Stimulated activated CD4-positive, alpha-beta T cell treated with anti-CD3 and anti-CD28 coated beads, Interleukin-4, amount 100 ng/mL, for 4 hours (primary cell): ENCODE results near the gene SLC37A3.

Experiments used
- DNase-seq, 2 experiments: peaks; one replicate each; pipeline ENCODE4 v3.0.0-alpha.2; 2020

The SLC37A3 gene

GRCh38 chr7:140310337-140311002, 87.9 kb downstream of the SLC37A3 start:
- no peak for DNase-seq

- DNase-seq = no peak
These were observed 90.3 kb downstream of the SLC37A3 start for GRCh38 chr7:140308060-140308459.

- peak in 1 of 2 experiments; percentile 34 for DNase-seq
These were observed 94.0 kb downstream of the SLC37A3 start for GRCh38 chr7:140304191-140304799.

GRCh38 chr7:140300243-140301136, 97.8 kb downstream of the SLC37A3 start:
- DNase-seq = no peak

- DNase-seq = no peak
These were observed 100.1 kb downstream of the SLC37A3 start for GRCh38 chr7:140298213-140298612.

- DNase-seq = no peak
These were observed 101.1 kb downstream of the SLC37A3 start for GRCh38 chr7:140297192-140297591.

- DNase-seq = no peak
These were observed 103.0 kb downstream of the SLC37A3 start for GRCh38 chr7:140295224-140295738.

GRCh38 chr7:140294454-140294853, 103.9 kb downstream of the SLC37A3 start:
- no peak for DNase-seq

GRCh38 chr7:140292438-140292837, 105.9 kb downstream of the SLC37A3 start:
- DNase-seq = no peak

- no peak for DNase-seq
These were observed 108.5 kb downstream of the SLC37A3 start for GRCh38 chr7:140289804-140290203.

- no peak for DNase-seq
These were observed 110.3 kb downstream of the SLC37A3 start for GRCh38 chr7:140287988-140288387.

- DNase-seq = no peak
These were observed 112.4 kb downstream of the SLC37A3 start for GRCh38 chr7:140285938-140286337.

- no peak for DNase-seq
These were observed 114.3 kb downstream of the SLC37A3 start for GRCh38 chr7:140284062-140284461.
